SK-N-SH (cell line): ENCODE data around the gene CLDN7. TPM values are rescaled to one million over a fixed set of nuclear protein-coding genes. Genes with fewer than 3 reads are reported as not detected.

ENCODE experiments used
- CTCF ChIA-PET: fragments of 300-600, 350-600 bp; formaldehyde crosslinking; extraction: SDS; loops from one replicate; lab custom pipeline; 2021; lab: Yijun Ruan, JAX
- POLR2A ChIA-PET: fragments of 350-600 bp; sonication (Branson Sonifier 250); formaldehyde crosslinking; extraction: SDS; loops from one replicate; lab custom pipeline; 2020; ENCODE audit warnings: antibody characterized with exemption, inconsistent platforms; lab: Yijun Ruan, JAX
- DNase-seq: peaks from one replicate; pipeline ENCODE4 v3.0.0; 2012
- H2AFZ ChIP-seq: fragments of 200-600 bp; sonication (generic); 2 replicates; pipeline ENCODE4 v1.8.1; 2016; ENCODE audit warnings: antibody characterized with exemption, mild to moderate bottlenecking, low read depth
- H3F3A ChIP-seq: fragments of 200-600 bp; sonication (generic); replicated peaks from 2 replicates; pipeline ENCODE3; 2016; ENCODE audit warnings: antibody characterized with exemption, mild to moderate bottlenecking; ENCODE audit not compliant: insufficient read depth
- H3K27ac ChIP-seq, 2 experiments: fragments of 200-500 bp in 1 of 2; fragments of 200-600 bp in 1 of 2; sonication (Bioruptor generic) in 1 of 2; sonication (generic), shearing (Covaris generic) in 1 of 2; 2 replicates each; pipeline versions ENCODE4 v1.5.1 to v1.6.1; 2014 to 2016; ENCODE audit warnings: low read depth in 2 of 2, inconsistent platforms in 1 of 2, low read length in 1 of 2, mild to moderate bottlenecking in 1 of 2, mixed read lengths in 1 of 2
- H3K27me3 ChIP-seq: fragments of 200-600 bp; sonication (generic), shearing (Covaris generic); 2 replicates; pipeline ENCODE4 v1.6.1; 2016; ENCODE audit warnings: mixed run types; ENCODE audit not compliant: insufficient read depth
- H3K36me3 ChIP-seq, 2 experiments: fragments of 200-500 bp in 1 of 2; fragments of 200-600 bp in 1 of 2; sonication (Bioruptor generic) in 1 of 2; sonication (generic) in 1 of 2; replicated peaks in 1 of 2; 2 replicates each; pipeline versions ENCODE3 to v1.5.1; 2014 to 2016; ENCODE audit warnings: low read length in 1 of 2, mild to moderate bottlenecking in 1 of 2; ENCODE audit not compliant: insufficient read depth in 2 of 2, control insufficient read depth in 1 of 2
- H3K4me1 ChIP-seq, 2 experiments: fragments of 200-500 bp in 1 of 2; fragments of 200-600 bp in 1 of 2; sonication (Bioruptor generic) in 1 of 2; sonication (generic), shearing (Covaris generic) in 1 of 2; 2 replicates each; pipeline versions ENCODE4 v1.5.1 to v1.6.1; 2014 to 2016; ENCODE audit warnings: low read depth in 1 of 2, low read length in 1 of 2, mixed run types in 1 of 2; ENCODE audit not compliant: insufficient read depth in 2 of 2, control insufficient read depth in 1 of 2
- H3K4me2 ChIP-seq: fragments of 200-600 bp; sonication (generic), shearing (Covaris generic); 2 replicates; pipeline ENCODE4 v1.6.1; 2017; ENCODE audit warnings: mixed run types
- H3K4me3 ChIP-seq, 2 experiments: fragments of 200-500 bp in 1 of 2; fragments of 200-600 bp in 1 of 2; sonication (Bioruptor generic) in 1 of 2; sonication (generic), shearing (Covaris generic) in 1 of 2; 2 replicates each; pipeline versions ENCODE4 v1.5.1 to v1.8.1; 2014 to 2016; ENCODE audit warnings: low read depth in 2 of 2, inconsistent platforms in 1 of 2, low read length in 1 of 2, mild to moderate bottlenecking in 1 of 2, mixed read lengths in 1 of 2, moderate library complexity in 1 of 2
- H3K79me2 ChIP-seq: fragments of 200-600 bp; sonication (generic); 2 replicates; pipeline ENCODE4 v1.8.1; 2017; ENCODE audit warnings: mild to moderate bottlenecking; ENCODE audit not compliant: insufficient read depth
- H3K9ac ChIP-seq: fragments of 200-600 bp; sonication (generic); 2 replicates; pipeline ENCODE4 v1.6.1; 2017; ENCODE audit warnings: mixed run types
- H3K9me2 ChIP-seq: fragments of 200-600 bp; sonication (generic); 2 replicates; pipeline ENCODE4 v1.6.1; 2017; ENCODE audit warnings: mixed run types
- H3K9me3 ChIP-seq: fragments of 200-600 bp; sonication (generic); 2 replicates; pipeline ENCODE4 v1.6.1; 2017; ENCODE audit warnings: mixed run types, mild to moderate bottlenecking, moderate library complexity
- H4K20me1 ChIP-seq: fragments of 200-600 bp; sonication (generic); 2 replicates; pipeline ENCODE4 v1.6.1; 2017; ENCODE audit warnings: mild to moderate bottlenecking, mixed run types; ENCODE audit not compliant: insufficient read depth
- CHD2 ChIP-seq: fragments of 150-350 bp; IDR thresholded peaks from 2 replicates; pipeline ENCODE4 v1.6.1; 2018; ENCODE audit warnings: low read length; ENCODE audit not compliant: partially characterized antibody
- EP300 ChIP-seq, 2 experiments: IDR thresholded peaks; 2 replicates each; pipeline versions ENCODE4 v1.4.0 to v1.6.1; 2012; ENCODE audit warnings: borderline replicate concordance in 1 of 2, low read depth in 1 of 2, low read length in 1 of 2
- EZH2phosphoT487 ChIP-seq: fragments of 200-600 bp; sonication (generic); IDR thresholded peaks from 2 replicates; pipeline ENCODE4 v1.6.1; 2017; ENCODE audit warnings: low read depth, mixed run types, mild to moderate bottlenecking, antibody characterized with exemption, moderate library complexity, borderline replicate concordance
- FOSL2 ChIP-seq: IDR thresholded peaks from 2 replicates; pipeline ENCODE4 v1.4.0; 2012; ENCODE audit warnings: low read depth, mild to moderate bottlenecking, moderate library complexity, borderline replicate concordance
- JUND ChIP-seq: IDR thresholded peaks from 2 replicates; pipeline ENCODE4 v1.4.0; 2012
- MEF2A ChIP-seq: IDR thresholded peaks from 2 replicates; pipeline ENCODE4 v1.4.0; 2012; ENCODE audit warnings: low read depth, borderline replicate concordance
- MXI1 ChIP-seq: IDR thresholded peaks from 2 replicates; pipeline ENCODE4 v1.6.1; 2012; ENCODE audit warnings: mild to moderate bottlenecking, low read depth, low read length, improper control_type of control experiment
- NFIC ChIP-seq: IDR thresholded peaks from 2 replicates; pipeline ENCODE4 v1.4.0; 2012; ENCODE audit warnings: borderline replicate concordance
- RAD21 ChIP-seq: IDR thresholded peaks from 2 replicates; pipeline ENCODE4 v1.6.1; 2012; ENCODE audit warnings: mild to moderate bottlenecking, low read length
- RFX5 ChIP-seq: IDR thresholded peaks from 2 replicates; pipeline ENCODE4 v1.6.1; 2012; ENCODE audit warnings: mild to moderate bottlenecking, improper control_type of control experiment, low read length
- RXRA ChIP-seq: IDR thresholded peaks from 2 replicates; pipeline ENCODE4 v1.4.0; 2012; ENCODE audit warnings: low read depth, mild to moderate bottlenecking, borderline replicate concordance
- SIN3A ChIP-seq: IDR thresholded peaks from 2 replicates; pipeline ENCODE4 v1.6.1; 2012; ENCODE audit warnings: low read depth, mild to moderate bottlenecking, low read length, moderate library complexity, borderline replicate concordance
- SMC3 ChIP-seq: IDR thresholded peaks from 2 replicates; pipeline ENCODE4 v1.6.1; 2012; ENCODE audit warnings: low read depth, low read length, improper control_type of control experiment
- TEAD4 ChIP-seq: IDR thresholded peaks from 2 replicates; pipeline ENCODE4 v1.4.0; 2012; ENCODE audit warnings: mild to moderate bottlenecking, borderline replicate concordance; ENCODE audit not compliant: insufficient read depth
- YY1 ChIP-seq: IDR thresholded peaks from 2 replicates; pipeline ENCODE4 v1.4.0; 2012; ENCODE audit warnings: low read depth, mild to moderate bottlenecking
- WGBS: methylation state at CpG from one replicate; pipeline ENCODE4 v1.1.6; 2017; ENCODE audit warnings: low lambda C conversion rate; 5-methylcytosine and 5-hydroxymethylcytosine counted together
- polyA plus RNA-seq, 3 experiments: library from polyadenylated mRNA; depleted of rRNA; stranded (reverse); fragments of >200 nt; gene quantifications; 2 replicates each; pipeline ENCODE4 v1.2.3, GENCODE V29; 2012
- TF ChIP-seq, protein P1 (sequence below): fragments of 150-350 bp; IDR thresholded peaks from 2 replicates; pipeline ENCODE4 v1.6.1; 2016; ENCODE audit warnings: mild to moderate bottlenecking, low read depth, low read length
- TF ChIP-seq, protein P2 (sequence below): IDR thresholded peaks from 2 replicates; pipeline ENCODE4 v1.4.0; 2012; ENCODE audit warnings: low read depth, borderline replicate concordance
- TF ChIP-seq, protein P3 (sequence below): IDR thresholded peaks from 2 replicates; pipeline ENCODE4 v1.4.0; 2012; ENCODE audit warnings: low read depth

The CLDN7 gene
- polyA plus RNA-seq, 1 of the 3 experiments (the other 2 are of a cell fraction) = 5.0 TPM

DNA sequence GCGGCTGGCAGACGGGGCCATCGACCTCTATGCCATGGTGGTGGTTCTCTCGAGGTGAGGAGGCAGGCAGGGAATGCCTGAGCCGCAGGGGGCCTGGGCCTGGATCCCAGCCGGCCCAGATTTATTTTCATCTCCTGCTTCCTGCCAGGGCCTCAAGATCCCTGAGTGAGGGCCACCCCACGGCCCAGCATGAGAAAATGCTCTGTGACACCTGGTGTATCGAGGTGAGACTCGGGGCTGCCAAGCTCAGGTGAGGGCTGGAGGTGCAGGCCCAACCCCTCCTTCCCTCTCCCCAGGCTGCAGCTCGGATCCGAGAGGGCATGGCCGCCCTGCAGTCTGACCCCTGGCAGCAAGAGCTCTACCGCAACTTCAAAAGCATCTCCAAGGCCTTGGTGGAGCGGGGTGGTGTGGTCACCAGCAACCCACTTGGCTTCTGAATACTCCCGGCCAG, 37.6 kb downstream of the CLDN7 start:
- DNase-seq = no peak
- no peak overlapping the region for H3K9ac ChIP-seq
- H3F3A ChIP-seq = peaks cover 32% of the 10 kb centered on the region
- ChIA-PET CTCF (interaction anchor here (2.3 to 3.5 kb wide), 2 partner anchors 10 to 72 kb away, joined by 8 to 15 read pairs; no protein-coding TSS in a partner anchor), POLR2A (interaction anchor here (1.4 to 4.9 kb wide), 3 partner anchors 10 to 179 kb away, joined by 3 to 27 read pairs (median 6); partner anchors contain the start of gene DVL2)
- H3K9me3 ChIP-seq = no peaks in the 10 kb centered on the region
- H3K79me2 ChIP-seq = peaks cover 24% of the 10 kb centered on the region
- H3K4me2 ChIP-seq = no peak overlapping the region
- peaks cover 44 to 73% of the 10 kb centered on the region in 2 experiments for H3K36me3 ChIP-seq
- H3K9me2 ChIP-seq = no peaks in the 10 kb centered on the region
- no peaks in the 10 kb centered on the region for H3K27me3 ChIP-seq
- TF ChIP-seq, protein P1, sequence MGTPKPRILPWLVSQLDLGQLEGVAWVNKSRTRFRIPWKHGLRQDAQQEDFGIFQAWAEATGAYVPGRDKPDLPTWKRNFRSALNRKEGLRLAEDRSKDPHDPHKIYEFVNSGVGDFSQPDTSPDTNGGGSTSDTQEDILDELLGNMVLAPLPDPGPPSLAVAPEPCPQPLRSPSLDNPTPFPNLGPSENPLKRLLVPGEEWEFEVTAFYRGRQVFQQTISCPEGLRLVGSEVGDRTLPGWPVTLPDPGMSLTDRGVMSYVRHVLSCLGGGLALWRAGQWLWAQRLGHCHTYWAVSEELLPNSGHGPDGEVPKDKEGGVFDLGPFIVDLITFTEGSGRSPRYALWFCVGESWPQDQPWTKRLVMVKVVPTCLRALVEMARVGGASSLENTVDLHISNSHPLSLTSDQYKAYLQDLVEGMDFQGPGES = no peak
- TF ChIP-seq JUND (no peak), SMC3 (no peak)
- H3K27ac ChIP-seq = no peak overlapping the region
- no peak overlapping the region for H3K4me3 ChIP-seq
- peaks cover 0 to 19% of the 10 kb centered on the region in 2 experiments; a peak in 2 of 4 replicates for H3K4me1 ChIP-seq
- peaks cover 1% of the 10 kb centered on the region; the same call in 1 of the 2 replicates for H4K20me1 ChIP-seq
- WGBS = 81% methylated on average over 5 of the region's 15 CpGs
- no peak overlapping the region for H2AFZ ChIP-seq

DNA sequence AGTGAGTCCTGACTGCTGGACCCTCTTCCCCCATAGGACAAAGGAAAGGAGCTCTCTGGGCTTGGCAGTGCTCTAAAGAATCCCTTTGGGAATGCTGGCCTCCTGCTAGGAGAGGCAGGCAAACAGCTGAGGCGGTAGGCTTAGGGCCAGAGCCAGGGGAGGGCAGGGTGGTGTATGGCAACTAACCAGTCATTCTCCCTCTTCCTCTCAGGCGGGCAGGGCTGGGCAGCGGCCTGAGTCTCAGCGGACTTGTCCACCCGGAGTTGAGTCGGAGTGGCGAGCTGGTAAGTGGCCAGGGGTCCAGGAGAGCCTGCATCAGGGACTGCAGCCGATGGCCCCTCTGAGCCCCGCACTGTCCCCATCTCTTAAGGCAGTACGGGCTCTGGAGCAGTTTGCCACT, 38.2 kb downstream of the CLDN7 start:
- no peaks in the 10 kb centered on the region; the same call in 1 of the 2 replicates for H4K20me1 ChIP-seq
- H3K27me3 ChIP-seq = no peaks in the 10 kb centered on the region
- CTCF ChIA-PET = interaction anchor here (2.3 to 3.5 kb wide), 2 partner anchors 9 to 73 kb away, joined by 8 to 15 read pairs; no protein-coding TSS in a partner anchor
- no peak overlapping the region for H3K9ac ChIP-seq
- H3K27ac ChIP-seq = no peak overlapping the region
- H3K9me3 ChIP-seq = no peaks in the 10 kb centered on the region
- TF ChIP-seq, protein P1 = no peak
- TF ChIP-seq MEF2A = no peak
- TF ChIP-seq, protein P2, sequence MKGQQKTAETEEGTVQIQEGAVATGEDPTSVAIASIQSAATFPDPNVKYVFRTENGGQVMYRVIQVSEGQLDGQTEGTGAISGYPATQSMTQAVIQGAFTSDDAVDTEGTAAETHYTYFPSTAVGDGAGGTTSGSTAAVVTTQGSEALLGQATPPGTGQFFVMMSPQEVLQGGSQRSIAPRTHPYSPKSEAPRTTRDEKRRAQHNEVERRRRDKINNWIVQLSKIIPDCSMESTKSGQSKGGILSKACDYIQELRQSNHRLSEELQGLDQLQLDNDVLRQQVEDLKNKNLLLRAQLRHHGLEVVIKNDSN = no peak
- TF ChIP-seq EP300 (IDR thresholded peaks at IDR 0.05; ENCODE audit: borderline replicate concordance in 1 of 2, low read depth in 1 of 2, low read length in 1 of 2) = no peak
- TF ChIP-seq RFX5 = no peak
- TF ChIP-seq YY1 = no peak
- no peak for TF ChIP-seq SIN3A
- TF ChIP-seq RXRA = no peak
- no peak for TF ChIP-seq SMC3
- no peak for TF ChIP-seq RAD21
- TF ChIP-seq CHD2 = no peak
- TF ChIP-seq MXI1 = no peak
- no peak for TF ChIP-seq TEAD4
- TF ChIP-seq, protein P3, sequence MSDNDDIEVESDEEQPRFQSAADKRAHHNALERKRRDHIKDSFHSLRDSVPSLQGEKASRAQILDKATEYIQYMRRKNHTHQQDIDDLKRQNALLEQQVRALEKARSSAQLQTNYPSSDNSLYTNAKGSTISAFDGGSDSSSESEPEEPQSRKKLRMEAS = no peak
- no peak for TF ChIP-seq EZH2phosphoT487
- TF ChIP-seq FOSL2 = no peak
- no peak for TF ChIP-seq NFIC
- peaks cover 38 to 67% of the 10 kb centered on the region in 2 experiments for H3K36me3 ChIP-seq
- H3K79me2 ChIP-seq = peaks cover 22% of the 10 kb centered on the region
- H3K4me3 ChIP-seq = no peak overlapping the region
- POLR2A ChIA-PET = interaction anchor here (1.4 to 4.9 kb wide), 3 partner anchors 10 to 178 kb away, joined by 3 to 27 read pairs (median 6); partner anchors contain the start of gene DVL2
- peaks cover under 1 to 24% of the 10 kb centered on the region in 2 experiments; a peak in 2 of 4 replicates for H3K4me1 ChIP-seq
- peaks cover 37% of the 10 kb centered on the region for H3F3A ChIP-seq
- H2AFZ ChIP-seq = no peak overlapping the region
- 71% methylated on average over 3 of the region's 10 CpGs for WGBS
- H3K9me2 ChIP-seq = no peaks in the 10 kb centered on the region
- H3K4me2 ChIP-seq = no peak overlapping the region
- no peak for DNase-seq
